DND-41 (cell line): ENCODE measurements around the gene PEX5L.

Source experiments
- ATAC-seq: fragments of 200-7000 bp; cut with Tn5 transposase; 3 replicates; pipeline ENCODE4 v1.9.1; 2021; ENCODE audit warnings: low read depth; ENCODE audit not compliant: insufficient read depth
- DNase-seq: peaks from one replicate; pipeline ENCODE4 v3.0.0-alpha.2; 2020
- H2AFZ ChIP-seq: 2 replicates; pipeline ENCODE4 v1.6.0; 2012; ENCODE audit warnings: low read depth, low read length
- H3K27ac ChIP-seq: 2 replicates; pipeline ENCODE4 v1.5.1; 2012; ENCODE audit warnings: low read length, inconsistent platforms
- H3K27me3 ChIP-seq: fragments of 200-600 bp; sonication (generic); 2 replicates; pipeline ENCODE4 v1.6.0; 2012; ENCODE audit warnings: low read length, mild to moderate bottlenecking, inconsistent platforms; ENCODE audit not compliant: insufficient read depth, poor library complexity
- H3K36me3 ChIP-seq: 2 replicates; pipeline ENCODE4 v1.5.1; 2012; ENCODE audit warnings: low read length, inconsistent platforms; ENCODE audit not compliant: insufficient read depth
- H3K4me1 ChIP-seq: 2 replicates; pipeline ENCODE4 v1.5.1; 2012; ENCODE audit warnings: mild to moderate bottlenecking, low read length; ENCODE audit not compliant: insufficient read depth
- H3K4me2 ChIP-seq: 2 replicates; pipeline ENCODE4 v1.6.0; 2012; ENCODE audit warnings: mild to moderate bottlenecking, moderate library complexity, low read length, inconsistent platforms; ENCODE audit not compliant: insufficient read depth
- H3K4me3 ChIP-seq, 2 experiments: fragments of 200-600 bp in 1 of 2; shearing (Covaris generic) in 1 of 2; 2 replicates each; pipeline ENCODE4 v1.5.1; 2012 to 2016; ENCODE audit warnings: inconsistent platforms in 2 of 2, low read length in 2 of 2, mild to moderate bottlenecking in 2 of 2, low read depth in 1 of 2, moderate library complexity in 1 of 2
- H3K79me2 ChIP-seq: 2 replicates; pipeline ENCODE4 v1.6.0; 2012; ENCODE audit warnings: low read length, inconsistent platforms; ENCODE audit not compliant: insufficient read depth
- H3K9ac ChIP-seq: 2 replicates; pipeline ENCODE4 v1.6.0; 2012; ENCODE audit warnings: low read depth, mild to moderate bottlenecking, inconsistent platforms, low read length, moderate library complexity
- H3K9me3 ChIP-seq: 2 replicates; pipeline ENCODE4 v1.5.1; 2012; ENCODE audit warnings: low read length, moderate library complexity, mild to moderate bottlenecking, inconsistent platforms; ENCODE audit not compliant: insufficient read depth, severe bottlenecking
- H4K20me1 ChIP-seq: 2 replicates; pipeline ENCODE4 v1.6.0; 2012; ENCODE audit warnings: low read length; ENCODE audit not compliant: insufficient read depth
- EZH2 ChIP-seq: IDR thresholded peaks from 3 replicates; pipeline ENCODE4 v1.6.1; 2012; ENCODE audit warnings: borderline replicate concordance, low read depth, mild to moderate bottlenecking, moderate library complexity, low read length, inconsistent platforms; ENCODE audit not compliant: severe bottlenecking
- TF ChIP-seq, protein P1 (sequence below): IDR thresholded peaks from 2 replicates; pipeline ENCODE4 v1.5.1; 2012; ENCODE audit warnings: borderline replicate concordance, low read length, moderate library complexity, mild to moderate bottlenecking; ENCODE audit not compliant: poor library complexity, severe bottlenecking; ENCODE audit errors: extremely low read depth

Gene PEX5L

GRCh38 chr3:179943117-179943880 lies 93.4 kb downstream of the PEX5L start:
- DNase-seq (no peak), ATAC-seq (no peak)
- Histone ChIP-seq H4K20me1 (no peaks in the 10 kb centered on the region), H2AFZ (no peak overlapping the region), H3K4me2 (no peak overlapping the region), H3K9ac (no peak overlapping the region), H3K9me3 (no peaks in the 10 kb centered on the region), H3K27ac (peak overlapping the region; percentile 29; the same call in 1 of the 2 replicates), H3K27me3 (no peaks in the 10 kb centered on the region), H3K4me1 (no peaks in the 10 kb centered on the region), H3K4me3 (no peak overlapping the region), H3K79me2 (peaks cover 51% of the 10 kb centered on the region), H3K36me3 (peaks cover 55% of the 10 kb centered on the region; the same call in 1 of the 2 replicates)
- no peak for TF ChIP-seq EZH2
- TF ChIP-seq, protein P1, sequence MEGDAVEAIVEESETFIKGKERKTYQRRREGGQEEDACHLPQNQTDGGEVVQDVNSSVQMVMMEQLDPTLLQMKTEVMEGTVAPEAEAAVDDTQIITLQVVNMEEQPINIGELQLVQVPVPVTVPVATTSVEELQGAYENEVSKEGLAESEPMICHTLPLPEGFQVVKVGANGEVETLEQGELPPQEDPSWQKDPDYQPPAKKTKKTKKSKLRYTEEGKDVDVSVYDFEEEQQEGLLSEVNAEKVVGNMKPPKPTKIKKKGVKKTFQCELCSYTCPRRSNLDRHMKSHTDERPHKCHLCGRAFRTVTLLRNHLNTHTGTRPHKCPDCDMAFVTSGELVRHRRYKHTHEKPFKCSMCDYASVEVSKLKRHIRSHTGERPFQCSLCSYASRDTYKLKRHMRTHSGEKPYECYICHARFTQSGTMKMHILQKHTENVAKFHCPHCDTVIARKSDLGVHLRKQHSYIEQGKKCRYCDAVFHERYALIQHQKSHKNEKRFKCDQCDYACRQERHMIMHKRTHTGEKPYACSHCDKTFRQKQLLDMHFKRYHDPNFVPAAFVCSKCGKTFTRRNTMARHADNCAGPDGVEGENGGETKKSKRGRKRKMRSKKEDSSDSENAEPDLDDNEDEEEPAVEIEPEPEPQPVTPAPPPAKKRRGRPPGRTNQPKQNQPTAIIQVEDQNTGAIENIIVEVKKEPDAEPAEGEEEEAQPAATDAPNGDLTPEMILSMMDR: no peak

- ATAC-seq (no peak), DNase-seq (no peak)
- Histone ChIP-seq H3K79me2 (peaks cover 54% of the 10 kb centered on the region), H3K27ac (no peak overlapping the region), H3K9ac (no peak overlapping the region), H3K27me3 (no peaks in the 10 kb centered on the region), H3K9me3 (no peaks in the 10 kb centered on the region), H4K20me1 (no peaks in the 10 kb centered on the region), H2AFZ (no peak overlapping the region), H3K4me2 (no peak overlapping the region), H3K4me3 (no peak overlapping the region), H3K4me1 (no peaks in the 10 kb centered on the region), H3K36me3 (peaks cover 58% of the 10 kb centered on the region; the same call in 1 of the 2 replicates)
- no peak for TF ChIP-seq EZH2
- TF ChIP-seq, protein P1: no peak
These were observed 94.1 kb downstream of the PEX5L start for GRCh38 chr3:179942553-179943075.

GRCh38 chr3:179935710-179936109 lies 101.0 kb downstream of the PEX5L start:
- Histone ChIP-seq H3K79me2 (peaks cover 31% of the 10 kb centered on the region), H4K20me1 (no peaks in the 10 kb centered on the region), H3K4me2 (no peak overlapping the region), H3K4me3 (no peak overlapping the region), H3K27ac (no peak overlapping the region; the same call in 1 of the 2 replicates), H3K36me3 (peaks cover 33% of the 10 kb centered on the region; the same call in 1 of the 2 replicates), H3K9me3 (no peaks in the 10 kb centered on the region), H3K4me1 (peaks cover 24% of the 10 kb centered on the region), H2AFZ (no peak overlapping the region), H3K27me3 (no peaks in the 10 kb centered on the region), H3K9ac (no peak overlapping the region)
- TF ChIP-seq EZH2: no peak
- TF ChIP-seq, protein P1: no peak
- ATAC-seq (no peak), DNase-seq (no peak)
